Measurements from ENCODE around the gene ESF1.
"Not testable (repeated sequence)": the region's sequence is repeated elsewhere in the genome, so short reads cannot be mapped to it uniquely, and the experiment has no call there.

DNA sequence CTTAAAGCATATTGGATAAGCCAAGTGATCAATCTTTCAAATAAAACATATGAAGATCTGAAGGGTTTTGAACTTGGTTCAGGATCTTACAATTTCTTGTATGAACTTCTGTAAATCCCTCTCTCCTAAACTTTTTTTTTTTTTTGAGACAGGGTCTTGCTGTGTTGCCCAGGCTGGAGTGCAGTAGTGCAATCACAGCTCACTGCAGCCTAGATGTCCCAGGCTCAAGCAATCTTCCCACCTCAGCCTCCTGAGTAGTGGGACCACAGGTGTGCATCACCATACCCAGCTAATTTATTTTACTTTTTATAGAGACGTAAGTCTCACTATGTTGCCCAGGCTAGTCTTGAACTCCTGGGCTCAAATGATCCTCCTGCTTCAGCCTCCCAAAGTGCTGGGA, 46.5 kb downstream of the ESF1 start:
- TF ChIP-seq, protein P1, sequence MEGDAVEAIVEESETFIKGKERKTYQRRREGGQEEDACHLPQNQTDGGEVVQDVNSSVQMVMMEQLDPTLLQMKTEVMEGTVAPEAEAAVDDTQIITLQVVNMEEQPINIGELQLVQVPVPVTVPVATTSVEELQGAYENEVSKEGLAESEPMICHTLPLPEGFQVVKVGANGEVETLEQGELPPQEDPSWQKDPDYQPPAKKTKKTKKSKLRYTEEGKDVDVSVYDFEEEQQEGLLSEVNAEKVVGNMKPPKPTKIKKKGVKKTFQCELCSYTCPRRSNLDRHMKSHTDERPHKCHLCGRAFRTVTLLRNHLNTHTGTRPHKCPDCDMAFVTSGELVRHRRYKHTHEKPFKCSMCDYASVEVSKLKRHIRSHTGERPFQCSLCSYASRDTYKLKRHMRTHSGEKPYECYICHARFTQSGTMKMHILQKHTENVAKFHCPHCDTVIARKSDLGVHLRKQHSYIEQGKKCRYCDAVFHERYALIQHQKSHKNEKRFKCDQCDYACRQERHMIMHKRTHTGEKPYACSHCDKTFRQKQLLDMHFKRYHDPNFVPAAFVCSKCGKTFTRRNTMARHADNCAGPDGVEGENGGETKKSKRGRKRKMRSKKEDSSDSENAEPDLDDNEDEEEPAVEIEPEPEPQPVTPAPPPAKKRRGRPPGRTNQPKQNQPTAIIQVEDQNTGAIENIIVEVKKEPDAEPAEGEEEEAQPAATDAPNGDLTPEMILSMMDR (conservative IDR thresholded peaks at IDR 0.05; ENCODE audit: low read length): not testable (repeated sequence)
- TF ChIP-seq EZH2phosphoT487 (IDR thresholded peaks at IDR 0.05; ENCODE audit: borderline replicate concordance, low read depth, low read length): not testable (repeated sequence)
